Dedifferentiated amniotic fluid mesenchymal stem cell (primary cell): Measurements from ENCODE around the gene CDH1.
"Not testable (repeated sequence)": the region's sequence is repeated elsewhere in the genome, so short reads cannot be mapped to it uniquely, and the experiment has no call there.

Experiments
- DNase-seq: peaks from one replicate; pipeline ENCODE4 v3.0.0-alpha.2; 2016; ENCODE audit errors: extremely low spot score

CDH1 gene

GRCh38 chr16:68737046-68737729 is at the start of gene CDH1:
Gene CDH1, plus strand, starts transcription at chr16:68737292. Its CDS starts 124 bp downstream, at chr16:68737416.
- DNase-seq, result no peak

GRCh38 chr16:68689921-68690320 is 47.2 kb upstream of the CDH1 start:
- no peak for DNase-seq

- DNase-seq, result no peak
These were observed 41.5 kb upstream of the CDH1 start for GRCh38 chr16:68695575-68695974.

- no peak for DNase-seq
These were observed 40.6 kb upstream of the CDH1 start for GRCh38 chr16:68696514-68696913.

GRCh38 chr16:68698091-68698490 is 39.0 kb upstream of the CDH1 start:
- no peak for DNase-seq

GRCh38 chr16:68700120-68700519 is 37.0 kb upstream of the CDH1 start:
- no peak for DNase-seq

GRCh38 chr16:68700831-68701230 is 36.3 kb upstream of the CDH1 start:
- no peak for DNase-seq

- peak; percentile 52 for DNase-seq
These were observed 32.7 kb upstream of the CDH1 start for GRCh38 chr16:68704232-68704867.

GRCh38 chr16:68707340-68708152 is 29.5 kb upstream of the CDH1 start:
- no peak for DNase-seq

GRCh38 chr16:68710211-68710610 is 26.9 kb upstream of the CDH1 start:
- no peak for DNase-seq

GRCh38 chr16:68711421-68712139 is 25.5 kb upstream of the CDH1 start:
- no peak for DNase-seq

- DNase-seq, result no peak
These were observed 23.7 kb upstream of the CDH1 start for GRCh38 chr16:68713361-68713760.

- no peak for DNase-seq
These were observed 21.6 kb upstream of the CDH1 start for GRCh38 chr16:68715471-68715870.

- not testable (repeated sequence) for DNase-seq
These were observed 20.6 kb upstream of the CDH1 start for GRCh38 chr16:68716516-68716915.

- DNase-seq, result no peak
These were observed 19.4 kb upstream of the CDH1 start for GRCh38 chr16:68717684-68718083.

- no peak for DNase-seq
These were observed 18.5 kb upstream of the CDH1 start for GRCh38 chr16:68718590-68718989.

GRCh38 chr16:68719993-68720489 is 17.1 kb upstream of the CDH1 start:
- no peak for DNase-seq

- no peak for DNase-seq
These were observed 14.7 kb upstream of the CDH1 start for GRCh38 chr16:68722119-68723024.

- no peak for DNase-seq
These were observed 12.3 kb upstream of the CDH1 start for GRCh38 chr16:68724797-68725196.

GRCh38 chr16:68728523-68728922 is 8.6 kb upstream of the CDH1 start:
- DNase-seq, result no peak

GRCh38 chr16:68731637-68732036 is 5.5 kb upstream of the CDH1 start:
- no peak for DNase-seq
